ENCODE measurements around the gene SLC37A4.
"Not testable (repeated sequence)": the region's sequence is repeated elsewhere in the genome, so short reads cannot be mapped to it uniquely, and the experiment has no call there.

The SLC37A4 gene

DNA sequence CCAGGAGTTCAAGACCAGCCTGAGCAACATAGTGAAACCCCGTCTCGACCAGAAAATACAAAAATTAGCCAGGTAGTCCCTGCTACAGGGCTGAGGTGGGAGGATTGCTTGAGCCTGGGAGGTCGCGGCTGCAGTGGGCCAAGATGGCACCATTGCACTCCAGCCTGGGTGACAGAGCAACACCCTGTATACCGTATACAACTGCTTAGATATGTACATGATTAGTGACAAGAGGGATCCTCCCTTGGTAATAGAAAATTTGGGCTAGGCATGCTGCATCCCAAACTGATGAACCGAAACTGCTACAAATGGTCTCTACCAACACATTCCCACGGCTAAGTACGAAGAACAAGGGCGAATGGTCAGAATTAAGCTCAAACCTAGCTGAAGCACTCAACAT is 12.2 kb upstream of the SLC37A4 start:
- in situ Hi-C loops (cut with MboI; ENCODE audit: low sequenced_read_pairs), result no loop called here

- in situ Hi-C loops (cut with MboI; ENCODE audit: low sequenced_read_pairs), result no loop called here
Measured at GRCh38 chr11:119041821-119042514, 11.3 kb upstream of the SLC37A4 start.

GRCh38 chr11:119039471-119039870 is 8.8 kb upstream of the SLC37A4 start:
- in situ Hi-C loops (cut with MboI; ENCODE audit: low sequenced_read_pairs), result not testable (repeated sequence)

DNA sequence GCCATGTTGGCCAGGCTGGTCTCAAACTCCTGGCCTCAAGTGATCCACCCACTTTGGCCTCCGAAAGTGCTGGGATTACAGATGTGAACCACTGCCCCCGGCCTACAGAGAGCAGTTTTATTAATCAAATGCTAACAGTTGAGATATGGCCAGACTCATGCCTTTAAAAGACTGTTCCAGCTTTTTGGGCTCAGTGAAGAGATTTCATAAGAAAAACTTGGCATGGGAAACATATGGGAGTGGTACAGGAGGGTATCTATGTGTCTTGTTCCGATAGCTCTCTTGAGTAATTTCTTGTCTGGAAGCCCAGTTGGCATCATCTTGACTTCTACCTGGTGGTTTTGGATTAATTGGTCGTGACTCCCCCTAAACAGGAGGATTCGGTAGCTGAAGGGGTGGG is 8.2 kb upstream of the SLC37A4 start:
- in situ Hi-C loops (cut with MboI; ENCODE audit: low sequenced_read_pairs), result no loop called here

- in situ Hi-C loops (cut with MboI; ENCODE audit: low sequenced_read_pairs), result no loop called here
Measured at GRCh38 chr11:119034813-119035212, 4.1 kb upstream of the SLC37A4 start.

GRCh38 chr11:119033421-119033820 is 2.7 kb upstream of the SLC37A4 start:
- in situ Hi-C loops (cut with MboI; ENCODE audit: low sequenced_read_pairs), result not testable (repeated sequence)

- in situ Hi-C loops (cut with MboI; ENCODE audit: low sequenced_read_pairs), result no loop called here
Measured at GRCh38 chr11:119031912-119032280, 1.2 kb upstream of the SLC37A4 start.

GRCh38 chr11:119030029-119030328 is 698 bp downstream of the SLC37A4 start:
- in situ Hi-C loops (cut with MboI; ENCODE audit: low sequenced_read_pairs), result no loop called here

- in situ Hi-C loops (cut with MboI; ENCODE audit: low sequenced_read_pairs), result no loop called here
Measured at GRCh38 chr11:119029340-119030028, 1.2 kb downstream of the SLC37A4 start.

DNA sequence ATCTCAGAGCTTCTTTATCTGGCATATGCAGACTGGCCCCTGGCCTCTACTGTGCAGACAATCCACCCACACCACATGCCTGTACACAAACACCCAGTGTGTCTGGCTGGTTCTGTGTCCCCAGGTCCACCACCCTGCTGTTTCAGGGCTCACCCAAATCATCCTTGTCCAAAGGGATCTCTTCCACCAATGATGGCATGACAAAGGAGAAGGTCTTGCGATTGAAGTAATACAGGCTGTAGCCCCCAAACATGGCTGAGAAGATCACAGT is 1.7 kb downstream of the SLC37A4 start:
- in situ Hi-C loops (cut with MboI; ENCODE audit: low sequenced_read_pairs), result no loop called here

GRCh38 chr11:119028346-119029068 is 2.2 kb downstream of the SLC37A4 start:
- in situ Hi-C loops (cut with MboI; ENCODE audit: low sequenced_read_pairs), result no loop called here

- in situ Hi-C loops (cut with MboI; ENCODE audit: low sequenced_read_pairs), result no loop called here
Measured at GRCh38 chr11:119027561-119028345, 2.9 kb downstream of the SLC37A4 start.

DNA sequence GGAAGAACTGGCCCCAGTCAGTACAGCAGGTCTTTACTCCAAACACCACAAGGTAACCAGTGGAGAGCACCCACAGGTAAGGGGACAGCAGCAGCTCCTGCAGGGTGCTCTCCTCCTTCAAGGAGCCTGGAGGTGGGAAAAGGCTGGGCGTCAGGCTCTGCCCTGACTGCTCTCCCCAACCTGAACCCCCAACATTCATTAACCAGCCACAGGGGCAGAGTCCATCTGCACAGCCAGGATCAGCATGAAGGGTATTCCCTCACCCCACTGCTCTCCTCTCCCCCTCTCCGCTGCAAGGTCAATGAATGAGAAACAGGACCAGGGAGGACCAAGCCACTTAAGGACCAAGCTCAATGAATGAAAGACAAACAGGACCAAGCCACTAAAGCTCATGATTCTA is 3.7 kb downstream of the SLC37A4 start:
- in situ Hi-C loops (cut with MboI; ENCODE audit: low sequenced_read_pairs), result no loop called here

DNA sequence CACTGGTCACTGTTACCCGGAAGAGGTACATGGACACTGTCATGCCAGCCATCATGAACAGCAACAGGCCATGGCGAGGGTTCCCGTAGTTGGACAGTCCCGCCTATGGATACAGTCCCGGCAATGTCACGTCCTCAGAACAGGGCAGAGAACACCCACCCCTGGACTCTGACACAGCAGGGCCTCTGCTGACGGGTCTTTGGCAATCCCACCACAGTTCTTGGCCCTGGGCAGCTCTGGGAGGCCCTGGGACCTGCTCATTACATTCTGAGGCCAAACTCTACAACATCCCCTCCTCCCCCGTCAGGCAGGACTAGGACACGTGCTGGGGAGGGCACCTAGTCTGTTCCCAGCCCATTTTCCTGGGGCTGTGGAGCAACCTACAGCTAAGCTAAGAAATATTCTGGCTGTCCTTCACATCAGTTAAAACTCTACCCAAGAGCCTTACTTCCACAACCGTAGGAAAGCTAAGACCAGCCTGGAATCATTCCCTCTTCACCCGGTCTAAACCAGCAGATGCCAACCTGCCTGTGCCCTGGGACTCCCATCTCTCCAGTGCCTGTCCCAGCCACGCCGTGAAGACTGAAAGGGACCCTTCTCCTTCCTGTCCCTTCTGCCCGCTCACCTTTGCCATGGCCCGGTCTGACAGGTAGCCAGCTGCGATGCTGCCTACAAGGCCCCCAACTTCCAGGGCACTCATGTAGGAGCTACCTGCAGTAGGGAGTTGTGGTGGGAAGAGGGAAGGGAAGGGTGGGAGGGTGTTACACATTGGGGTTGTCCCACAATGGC is 4.5 kb downstream of the SLC37A4 start:
- in situ Hi-C loops (cut with MboI; ENCODE audit: low sequenced_read_pairs), result no loop called here

GRCh38 chr11:119025541-119025940 is 5.1 kb downstream of the SLC37A4 start:
- in situ Hi-C loops (cut with MboI; ENCODE audit: low sequenced_read_pairs), result no loop called here

- in situ Hi-C loops (cut with MboI; ENCODE audit: low sequenced_read_pairs), result no loop called here
Measured at GRCh38 chr11:119025099-119025473, 5.6 kb downstream of the SLC37A4 start.

DNA sequence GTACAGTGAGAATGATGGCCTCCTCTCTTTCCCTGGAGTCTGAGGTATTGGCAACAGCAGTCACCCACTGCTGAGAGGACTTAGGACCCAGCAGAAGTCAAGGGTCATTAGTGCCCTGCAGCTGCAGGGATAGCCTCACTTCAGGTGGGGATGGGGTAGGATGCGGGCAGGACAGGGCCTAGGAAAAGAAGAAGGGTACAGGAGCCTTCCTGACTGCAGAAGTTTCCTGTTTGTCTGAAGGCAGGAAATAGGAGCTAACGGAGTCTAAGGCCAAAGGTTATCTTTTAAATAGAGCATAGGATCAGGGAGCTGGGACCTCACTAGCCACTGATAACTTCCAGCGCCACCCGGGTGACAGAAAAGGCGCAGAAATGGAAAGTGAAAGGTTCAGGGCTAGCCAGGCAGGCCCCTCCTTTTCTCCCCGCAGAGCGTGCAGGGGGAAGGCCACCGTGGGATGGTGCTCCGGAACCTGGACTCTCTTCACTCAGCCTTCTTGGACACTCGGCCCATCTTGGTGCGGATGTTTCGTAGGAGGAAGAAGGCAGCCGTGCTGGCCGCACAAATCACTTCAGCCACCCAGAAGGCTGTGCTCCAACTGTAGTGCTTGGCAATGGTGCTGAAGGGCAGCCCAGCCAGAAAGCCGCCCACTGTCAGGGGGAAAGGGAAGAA is 6.1 kb downstream of the SLC37A4 start:
- in situ Hi-C loops (cut with MboI; ENCODE audit: low sequenced_read_pairs), result no loop called here

GRCh38 chr11:119023741-119024140 is 6.9 kb downstream of the SLC37A4 start:
- in situ Hi-C loops (cut with MboI; ENCODE audit: low sequenced_read_pairs), result no loop called here

DNA sequence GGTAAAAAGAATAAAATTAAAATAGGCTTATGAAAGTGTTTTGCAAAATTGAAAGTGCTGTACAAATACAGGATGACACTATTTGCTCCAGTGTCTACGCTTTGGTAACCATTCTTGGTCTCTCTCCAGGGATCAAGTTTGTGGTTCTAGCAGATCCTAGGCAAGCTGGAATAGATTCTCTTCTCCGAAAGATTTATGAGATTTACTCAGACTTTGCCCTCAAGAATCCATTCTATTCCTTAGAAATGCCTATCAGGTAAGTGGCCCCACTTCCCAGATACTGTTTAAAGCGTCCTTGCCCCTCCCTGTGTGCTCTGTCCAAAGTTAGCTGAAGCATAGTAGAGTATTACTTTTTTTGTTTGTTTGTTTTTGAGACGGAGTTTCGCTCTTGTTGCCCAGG is 9.0 kb downstream of the SLC37A4 start:
- in situ Hi-C loops (cut with MboI; ENCODE audit: low sequenced_read_pairs), result no loop called here

DNA sequence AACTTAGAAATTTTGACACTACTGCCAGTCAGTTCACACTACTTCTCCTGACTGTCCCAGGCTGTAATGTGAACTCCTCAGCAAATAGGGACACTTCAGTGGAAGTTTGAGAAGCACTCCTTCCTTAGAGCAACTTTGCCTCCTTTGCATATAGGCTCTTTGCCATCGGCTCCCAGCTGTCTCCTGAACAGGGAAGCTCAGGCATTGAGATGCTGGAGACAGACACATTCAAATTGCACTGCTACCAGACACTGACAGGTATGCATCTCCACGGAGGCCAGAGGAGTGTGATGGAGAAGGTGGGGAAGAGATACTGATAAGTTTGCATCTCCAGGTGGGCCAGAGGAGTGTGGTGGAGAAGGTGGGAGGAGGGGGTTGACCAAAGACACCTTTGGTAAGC is 10.7 kb downstream of the SLC37A4 start:
- in situ Hi-C loops (cut with MboI; ENCODE audit: low sequenced_read_pairs), result no loop called here

Data from hTERT RPE-1 (cell line).